Subcutaneous adipose tissue (tissue), 4 donors: ENCODE results near the gene CRTC1. TPM values are rescaled to one million over a fixed set of nuclear protein-coding genes. Genes with fewer than 3 reads are reported as not detected.

Experiments used
- CTCF ChIP-seq: fragments of 450-650 bp; IDR thresholded peaks from one replicate; pipeline ENCODE4 v1.5.1; 2016; ENCODE audit warnings: low read depth, mild to moderate bottlenecking, control low read depth, antibody characterized with exemption, moderate library complexity
- total RNA-seq, 4 donors: library from RNA; depleted of rRNA; stranded (reverse); fragments of >200 nt; gene quantifications; one replicate each; pipeline ENCODE4 v1.1.0, GENCODE V29; 2016

The CRTC1 gene
- total RNA-seq, 4 donors from 2014 or later = 2.0 to 8.3 (median 3.9) TPM

- TF ChIP-seq CTCF = no peak
These were observed 34.6 kb downstream of the CRTC1 start for GRCh38 chr19:18718015-18718526.

DNA sequence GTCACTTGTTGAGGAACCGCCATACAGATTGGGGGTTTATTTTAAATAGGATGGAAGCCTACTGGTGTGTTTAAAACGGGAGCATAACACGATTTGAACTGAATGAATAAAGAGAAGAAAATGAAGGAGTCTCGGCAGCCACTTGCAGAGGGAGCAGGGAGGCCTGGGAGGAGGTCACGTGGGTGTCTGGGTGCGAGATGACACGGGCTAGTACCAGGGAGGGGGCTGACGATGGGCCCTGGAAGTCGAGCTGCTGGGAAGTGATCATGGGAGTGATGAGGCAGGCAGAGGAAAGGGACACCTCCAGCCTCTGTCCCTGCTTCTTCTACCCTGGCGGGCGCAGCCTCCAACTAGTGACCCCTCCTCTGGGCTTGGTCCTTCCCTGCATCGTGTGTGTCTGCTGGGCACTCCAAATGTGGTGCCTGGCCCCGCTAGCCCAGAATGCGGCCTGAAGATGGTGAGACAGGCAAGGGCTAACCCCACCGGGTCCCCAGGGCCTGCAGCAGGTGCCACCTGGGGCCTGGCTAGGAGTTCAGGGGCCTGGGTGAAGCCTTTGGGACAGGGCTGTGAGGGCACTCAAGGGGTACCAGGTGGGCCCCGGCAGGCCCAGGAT lies 35.5 kb downstream of the CRTC1 start:
- TF ChIP-seq CTCF = no peak

DNA sequence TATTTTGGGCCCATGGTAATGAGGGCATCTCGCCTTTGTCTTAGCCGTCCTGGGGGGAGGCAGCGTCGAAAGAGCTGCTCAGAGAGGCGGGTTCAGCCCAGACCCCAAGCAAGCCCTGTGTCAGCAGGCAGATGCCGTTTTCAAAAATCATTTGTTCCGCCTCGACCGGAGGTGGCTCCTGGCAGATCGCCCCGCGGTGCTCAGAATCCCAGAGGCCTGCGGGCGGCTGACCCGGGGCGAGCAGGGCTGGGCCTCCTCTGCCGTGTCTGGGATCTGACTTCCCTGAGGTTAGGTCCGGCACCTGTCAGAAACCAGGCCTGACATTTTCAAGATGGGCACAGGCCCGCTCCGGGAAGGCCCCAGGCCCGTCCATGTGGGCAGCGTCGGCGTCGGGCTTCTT lies 36.1 kb downstream of the CRTC1 start:
- TF ChIP-seq CTCF = no peak

DNA sequence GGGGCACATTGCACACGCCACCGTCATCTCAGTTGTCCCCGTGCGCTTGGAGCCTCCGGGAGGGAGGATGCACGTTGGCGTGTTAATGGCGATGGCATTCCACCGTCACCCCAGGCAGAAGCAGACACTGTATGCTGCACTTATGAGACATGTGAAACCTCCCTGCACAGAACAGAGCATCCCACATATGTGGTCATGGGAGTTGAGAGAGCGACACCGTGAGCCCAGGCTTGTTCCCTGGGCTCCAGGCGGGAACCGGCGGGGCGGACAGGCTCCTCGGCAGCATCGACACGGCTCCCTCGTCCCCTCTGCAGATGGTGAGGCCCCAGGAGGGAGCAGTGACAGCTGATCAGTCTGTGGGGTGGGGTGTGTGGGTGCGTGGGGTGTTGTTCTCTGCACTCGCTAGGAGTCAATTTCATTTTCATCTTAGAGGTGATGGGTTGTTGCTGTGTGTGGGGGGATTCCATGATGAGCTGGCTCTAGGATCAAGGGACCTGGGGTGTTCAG lies 40.4 kb downstream of the CRTC1 start:
- no peak for TF ChIP-seq CTCF

DNA sequence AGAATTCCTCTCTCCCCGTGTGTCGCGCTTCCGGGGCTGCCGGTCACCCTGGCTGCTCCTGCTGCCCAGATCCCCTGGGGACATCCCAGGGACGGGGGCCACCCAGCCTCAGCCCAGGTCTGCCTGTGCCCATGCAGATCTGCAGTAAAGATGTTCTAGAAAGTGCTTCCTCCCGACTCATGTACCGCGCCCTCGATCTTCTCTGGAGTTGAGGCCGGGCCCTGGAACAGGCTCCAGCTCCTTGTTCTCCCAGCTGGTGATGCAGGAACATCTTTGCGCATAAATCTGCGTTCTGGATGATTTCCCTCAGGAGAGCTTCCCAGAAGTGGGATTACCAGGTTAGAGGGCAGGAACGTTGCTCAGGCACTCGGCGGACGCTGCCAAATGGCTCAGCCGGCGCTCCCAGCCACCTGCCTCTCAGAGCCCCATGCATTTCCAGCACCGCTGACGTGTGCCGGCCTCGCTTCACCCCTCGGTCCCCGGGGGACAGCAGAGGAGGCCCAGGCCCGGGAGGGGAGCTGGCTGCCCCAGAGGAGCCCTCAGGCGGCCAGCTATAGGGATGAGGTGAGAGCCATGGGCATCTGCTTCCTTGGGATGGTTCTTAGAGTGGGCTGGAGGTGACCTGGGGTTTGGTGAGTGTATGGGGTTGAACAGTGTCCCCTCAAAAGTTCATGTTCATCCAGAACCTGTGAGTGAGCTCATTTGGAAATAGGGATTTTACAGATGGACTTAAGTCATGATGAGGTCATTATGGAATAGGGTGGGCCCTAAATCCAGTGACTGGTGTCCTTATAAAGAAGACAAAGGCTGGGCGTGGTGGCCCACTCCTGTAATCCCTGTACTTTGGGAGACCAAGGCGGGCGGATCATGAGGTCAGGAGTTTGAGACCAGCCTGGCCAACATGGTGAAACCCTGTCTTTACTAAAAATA lies 42.6 kb downstream of the CRTC1 start:
- no peak for TF ChIP-seq CTCF

- no peak for TF ChIP-seq CTCF
These were observed 43.4 kb downstream of the CRTC1 start for GRCh38 chr19:18726846-18727245.

GRCh38 chr19:18729933-18730530 lies 46.6 kb downstream of the CRTC1 start:
- no peak for TF ChIP-seq CTCF
